ENCODE results near the gene ADCY4. TPM values are rescaled to one million over a fixed set of nuclear protein-coding genes. Genes with fewer than 3 reads are reported as not detected.

The ADCY4 gene
- total RNA-seq, 1 experiment from 2014 or later = 1.1 TPM

DNA sequence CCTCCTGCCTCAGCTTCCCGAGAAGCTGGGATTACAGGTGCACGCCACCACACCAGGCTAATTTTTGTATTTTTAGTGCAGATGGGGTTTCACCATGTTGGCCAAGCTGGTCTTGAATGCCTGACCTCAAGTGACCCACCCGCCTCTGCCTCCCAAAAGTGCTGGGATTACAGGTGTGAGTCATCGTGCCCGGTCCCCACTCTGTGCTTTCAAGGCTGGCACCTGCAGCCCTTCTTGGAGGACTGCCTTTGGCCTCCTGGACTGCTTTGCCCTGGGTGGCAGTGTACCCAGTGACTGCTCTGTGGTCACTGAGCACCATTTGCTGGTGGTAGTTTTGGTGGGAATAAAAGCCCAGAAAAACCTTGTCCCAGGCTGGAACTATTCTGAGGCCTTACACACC, 47.9 kb downstream of the ADCY4 start (continued):
- no peak for TF ChIP-seq RORB (CRISPR knock-in tag; IDR thresholded peaks at IDR 0.05)
- TF ChIP-seq, protein P1, sequence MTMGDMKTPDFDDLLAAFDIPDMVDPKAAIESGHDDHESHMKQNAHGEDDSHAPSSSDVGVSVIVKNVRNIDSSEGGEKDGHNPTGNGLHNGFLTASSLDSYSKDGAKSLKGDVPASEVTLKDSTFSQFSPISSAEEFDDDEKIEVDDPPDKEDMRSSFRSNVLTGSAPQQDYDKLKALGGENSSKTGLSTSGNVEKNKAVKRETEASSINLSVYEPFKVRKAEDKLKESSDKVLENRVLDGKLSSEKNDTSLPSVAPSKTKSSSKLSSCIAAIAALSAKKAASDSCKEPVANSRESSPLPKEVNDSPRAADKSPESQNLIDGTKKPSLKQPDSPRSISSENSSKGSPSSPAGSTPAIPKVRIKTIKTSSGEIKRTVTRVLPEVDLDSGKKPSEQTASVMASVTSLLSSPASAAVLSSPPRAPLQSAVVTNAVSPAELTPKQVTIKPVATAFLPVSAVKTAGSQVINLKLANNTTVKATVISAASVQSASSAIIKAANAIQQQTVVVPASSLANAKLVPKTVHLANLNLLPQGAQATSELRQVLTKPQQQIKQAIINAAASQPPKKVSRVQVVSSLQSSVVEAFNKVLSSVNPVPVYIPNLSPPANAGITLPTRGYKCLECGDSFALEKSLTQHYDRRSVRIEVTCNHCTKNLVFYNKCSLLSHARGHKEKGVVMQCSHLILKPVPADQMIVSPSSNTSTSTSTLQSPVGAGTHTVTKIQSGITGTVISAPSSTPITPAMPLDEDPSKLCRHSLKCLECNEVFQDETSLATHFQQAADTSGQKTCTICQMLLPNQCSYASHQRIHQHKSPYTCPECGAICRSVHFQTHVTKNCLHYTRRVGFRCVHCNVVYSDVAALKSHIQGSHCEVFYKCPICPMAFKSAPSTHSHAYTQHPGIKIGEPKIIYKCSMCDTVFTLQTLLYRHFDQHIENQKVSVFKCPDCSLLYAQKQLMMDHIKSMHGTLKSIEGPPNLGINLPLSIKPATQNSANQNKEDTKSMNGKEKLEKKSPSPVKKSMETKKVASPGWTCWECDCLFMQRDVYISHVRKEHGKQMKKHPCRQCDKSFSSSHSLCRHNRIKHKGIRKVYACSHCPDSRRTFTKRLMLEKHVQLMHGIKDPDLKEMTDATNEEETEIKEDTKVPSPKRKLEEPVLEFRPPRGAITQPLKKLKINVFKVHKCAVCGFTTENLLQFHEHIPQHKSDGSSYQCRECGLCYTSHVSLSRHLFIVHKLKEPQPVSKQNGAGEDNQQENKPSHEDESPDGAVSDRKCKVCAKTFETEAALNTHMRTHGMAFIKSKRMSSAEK (CRISPR knock-in tag; IDR thresholded peaks at IDR 0.05; ENCODE audit: borderline replicate concordance) = no peak
- TF ChIP-seq NFATC4 (CRISPR knock-in tag; IDR thresholded peaks at IDR 0.05) = no peak
- TF ChIP-seq ESRRA (CRISPR knock-in tag; IDR thresholded peaks at IDR 0.05; ENCODE audit: borderline replicate concordance) = no peak

DNA sequence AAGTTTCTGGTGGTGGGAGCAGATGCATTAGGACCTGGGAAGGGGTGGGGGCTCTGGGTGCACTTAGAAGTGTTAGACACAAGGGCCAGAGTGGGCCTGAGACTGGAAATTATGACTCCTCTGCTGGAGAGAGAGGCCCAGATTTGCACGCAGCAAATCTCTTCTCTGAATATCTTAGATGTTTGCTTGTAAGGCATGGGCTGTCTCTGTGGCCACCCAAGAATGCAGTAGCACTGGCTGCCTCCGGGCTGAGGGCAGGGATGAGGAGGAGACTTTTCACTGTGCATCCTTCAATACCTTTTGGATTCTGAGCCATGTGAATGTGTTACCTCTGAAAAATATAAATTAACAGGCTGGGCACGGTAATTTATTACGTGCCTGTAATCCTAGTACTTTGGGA, 49.5 kb downstream of the ADCY4 start:
- no peaks in the 10 kb centered on the region for H3K27me3 Mint-ChIP-seq (ENCODE audit: low read depth)
- ATAC-seq (no peak), DNase-seq (ENCODE audit: low spot score) (no peak)
- H3K27ac Mint-ChIP-seq = no peak overlapping the region
- ChIA-PET CTCF (interaction anchor here (0.7 to 1.8 kb wide), 2 partner anchors 12 to 121 kb away, joined by 3 to 7 read pairs; no protein-coding TSS in a partner anchor), POLR2A (no interaction called here)
- H3K4me1 Mint-ChIP-seq = no peaks in the 10 kb centered on the region
- no peak overlapping the region for H3K4me3 Mint-ChIP-seq
- H3K36me3 Mint-ChIP-seq = no peaks in the 10 kb centered on the region
- H3K9me3 Mint-ChIP-seq = no peaks in the 10 kb centered on the region
- TF ChIP-seq HMGXB4 (CRISPR knock-in tag; IDR thresholded peaks at IDR 0.05) (no peak), KAT7 (CRISPR knock-in tag; IDR thresholded peaks at IDR 0.05; ENCODE audit: borderline replicate concordance) (no peak), USF2 (CRISPR knock-in tag; IDR thresholded peaks at IDR 0.05) (no peak), SMAD3 (CRISPR knock-in tag; IDR thresholded peaks at IDR 0.05; ENCODE audit: borderline replicate concordance) (no peak), NFE2L1 (CRISPR knock-in tag; IDR thresholded peaks at IDR 0.05) (no peak), GTF2I (CRISPR knock-in tag; conservative IDR thresholded peaks at IDR 0.05) (no peak), NFYB (CRISPR knock-in tag; conservative IDR thresholded peaks at IDR 0.05; ENCODE audit: low read depth) (no peak), ZBTB21 (CRISPR knock-in tag; IDR thresholded peaks at IDR 0.05; ENCODE audit: borderline replicate concordance) (no peak), ZNF317 (CRISPR knock-in tag; IDR thresholded peaks at IDR 0.05; ENCODE audit: borderline replicate concordance, low read depth) (no peak), ATF1 (CRISPR knock-in tag; IDR thresholded peaks at IDR 0.05) (no peak)
- TF ChIP-seq, protein P2, sequence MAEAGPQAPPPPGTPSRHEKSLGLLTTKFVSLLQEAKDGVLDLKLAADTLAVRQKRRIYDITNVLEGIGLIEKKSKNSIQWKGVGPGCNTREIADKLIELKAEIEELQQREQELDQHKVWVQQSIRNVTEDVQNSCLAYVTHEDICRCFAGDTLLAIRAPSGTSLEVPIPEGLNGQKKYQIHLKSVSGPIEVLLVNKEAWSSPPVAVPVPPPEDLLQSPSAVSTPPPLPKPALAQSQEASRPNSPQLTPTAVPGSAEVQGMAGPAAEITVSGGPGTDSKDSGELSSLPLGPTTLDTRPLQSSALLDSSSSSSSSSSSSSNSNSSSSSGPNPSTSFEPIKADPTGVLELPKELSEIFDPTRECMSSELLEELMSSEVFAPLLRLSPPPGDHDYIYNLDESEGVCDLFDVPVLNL (CRISPR knock-in tag; IDR thresholded peaks at IDR 0.05; ENCODE audit: borderline replicate concordance, low read depth) = no peak

DNA sequence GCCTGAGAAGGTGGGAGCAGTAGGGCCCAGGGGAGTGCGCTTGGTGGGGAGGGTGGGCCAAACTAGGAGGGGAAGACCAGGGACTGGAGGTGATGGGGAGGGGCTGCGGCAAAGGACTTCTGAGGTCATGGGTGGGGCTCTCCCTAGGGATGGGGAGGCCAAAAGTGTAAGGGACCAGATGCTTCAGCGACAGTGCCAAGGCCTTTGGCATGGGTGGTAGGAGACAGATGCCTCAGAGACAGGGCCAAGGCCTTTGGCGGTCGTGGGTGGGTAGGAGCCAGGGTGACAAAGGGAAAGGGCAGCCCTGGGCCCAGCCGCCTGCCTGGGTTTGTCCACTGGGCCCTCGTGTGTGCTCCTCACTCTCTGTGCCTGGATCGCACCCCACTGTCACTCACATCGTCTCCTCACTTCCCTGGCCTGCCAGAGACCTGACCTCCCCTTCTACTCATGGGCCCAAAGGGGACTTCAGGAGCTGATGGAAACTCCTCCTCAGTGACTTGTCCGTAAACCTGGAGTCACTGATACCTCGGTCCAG, 50.3 kb downstream of the ADCY4 start:
- H3K36me3 Mint-ChIP-seq = no peaks in the 10 kb centered on the region
- no peak for ATAC-seq
- H3K27me3 Mint-ChIP-seq (ENCODE audit: low read depth) = no peaks in the 10 kb centered on the region
- no peaks in the 10 kb centered on the region for H3K4me1 Mint-ChIP-seq
- POLR2A ChIA-PET = no interaction called here
- CTCF ChIA-PET = interaction anchor here (1.3 to 1.8 kb wide), 3 partner anchors 9 to 14 kb away, joined by 5 to 7 read pairs (median 6); partner anchors contain the start of gene RABGGTA
- no peak for DNase-seq (ENCODE audit: low spot score)
- no peaks in the 10 kb centered on the region for H3K9me3 Mint-ChIP-seq
- H3K27ac Mint-ChIP-seq = no peak overlapping the region; the same call in 1 of the 2 replicates
- no peak overlapping the region for H3K4me3 Mint-ChIP-seq
- TF ChIP-seq JUN (CRISPR knock-in tag; IDR thresholded peaks at IDR 0.05) (no peak), USF2 (CRISPR knock-in tag; IDR thresholded peaks at IDR 0.05) (no peak), TEAD4 (CRISPR knock-in tag; IDR thresholded peaks at IDR 0.05) (no peak), RELA (CRISPR knock-in tag; IDR thresholded peaks at IDR 0.05; ENCODE audit: borderline replicate concordance) (no peak), ZNF671 (CRISPR knock-in tag; IDR thresholded peaks at IDR 0.05) (no peak), FOXK1 (CRISPR knock-in tag; IDR thresholded peaks at IDR 0.05) (no peak), E2F5 (CRISPR knock-in tag; IDR thresholded peaks at IDR 0.05) (no peak)
- TF ChIP-seq, protein P3, sequence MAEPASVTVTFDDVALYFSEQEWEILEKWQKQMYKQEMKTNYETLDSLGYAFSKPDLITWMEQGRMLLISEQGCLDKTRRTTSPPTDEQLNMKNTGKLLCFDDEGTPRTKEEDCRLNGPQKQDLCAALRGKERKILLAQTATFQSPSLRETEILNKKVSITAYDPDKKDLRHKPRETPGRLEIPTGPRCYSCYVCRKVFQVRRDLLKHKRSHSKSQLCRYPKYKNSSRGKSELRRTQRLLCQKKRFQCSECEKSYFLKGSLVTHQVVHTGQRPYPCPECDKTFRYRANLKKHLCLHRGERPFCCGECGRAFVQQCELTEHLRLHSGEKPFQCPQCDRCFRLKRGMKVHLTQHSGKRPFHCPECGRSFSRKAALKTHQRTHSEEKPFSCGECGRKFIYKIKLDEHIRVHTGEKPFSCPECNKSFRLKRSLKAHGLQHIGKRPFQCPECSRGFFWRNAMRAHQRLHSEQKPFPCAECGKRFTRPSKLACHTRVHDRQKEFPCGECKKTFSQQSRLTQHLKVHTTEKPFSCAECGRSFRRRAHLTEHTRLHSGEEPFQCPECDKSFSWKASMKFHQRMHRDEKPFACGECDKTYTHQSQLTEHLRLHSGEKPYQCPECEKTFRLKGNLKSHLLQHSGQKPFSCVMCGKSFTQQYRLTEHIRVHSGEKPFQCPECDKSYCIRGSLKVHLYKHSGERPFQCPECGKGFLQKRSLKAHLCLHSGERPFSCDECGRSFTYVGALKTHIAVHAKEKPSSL (CRISPR knock-in tag; conservative IDR thresholded peaks at IDR 0.05) = no peak

Measured in WTC11 (cell line).